ENCODE results near the gene TSPAN13. TPM values are rescaled to one million over a fixed set of nuclear protein-coding genes. Genes with fewer than 3 reads are reported as not detected.

Gene TSPAN13
- total RNA-seq, 1 donor from 2014 or later: 36.7 TPM

GRCh38 chr7:16724344-16724743 is 29.2 kb upstream of the TSPAN13 start:
- DNase-seq (ENCODE audit: low read depth, low spot score): no peak
- TF ChIP-seq, protein P1, sequence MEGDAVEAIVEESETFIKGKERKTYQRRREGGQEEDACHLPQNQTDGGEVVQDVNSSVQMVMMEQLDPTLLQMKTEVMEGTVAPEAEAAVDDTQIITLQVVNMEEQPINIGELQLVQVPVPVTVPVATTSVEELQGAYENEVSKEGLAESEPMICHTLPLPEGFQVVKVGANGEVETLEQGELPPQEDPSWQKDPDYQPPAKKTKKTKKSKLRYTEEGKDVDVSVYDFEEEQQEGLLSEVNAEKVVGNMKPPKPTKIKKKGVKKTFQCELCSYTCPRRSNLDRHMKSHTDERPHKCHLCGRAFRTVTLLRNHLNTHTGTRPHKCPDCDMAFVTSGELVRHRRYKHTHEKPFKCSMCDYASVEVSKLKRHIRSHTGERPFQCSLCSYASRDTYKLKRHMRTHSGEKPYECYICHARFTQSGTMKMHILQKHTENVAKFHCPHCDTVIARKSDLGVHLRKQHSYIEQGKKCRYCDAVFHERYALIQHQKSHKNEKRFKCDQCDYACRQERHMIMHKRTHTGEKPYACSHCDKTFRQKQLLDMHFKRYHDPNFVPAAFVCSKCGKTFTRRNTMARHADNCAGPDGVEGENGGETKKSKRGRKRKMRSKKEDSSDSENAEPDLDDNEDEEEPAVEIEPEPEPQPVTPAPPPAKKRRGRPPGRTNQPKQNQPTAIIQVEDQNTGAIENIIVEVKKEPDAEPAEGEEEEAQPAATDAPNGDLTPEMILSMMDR (conservative IDR thresholded peaks at IDR 0.05): no peak
- no peak overlapping the region for H3K27ac Mint-ChIP-seq (ENCODE audit: unreplicated experiment)
- H3K9me3 Mint-ChIP-seq: no peaks in the 10 kb centered on the region
- no peaks in the 10 kb centered on the region for H3K27me3 Mint-ChIP-seq (ENCODE audit: low read depth)
- H3K4me3 Mint-ChIP-seq: no peak overlapping the region
- no peaks in the 10 kb centered on the region for H3K36me3 Mint-ChIP-seq (ENCODE audit: low read depth)
- peaks cover 7% of the 10 kb centered on the region for H3K4me1 Mint-ChIP-seq

GRCh38 chr7:16726189-16726588 is 27.4 kb upstream of the TSPAN13 start:
- TF ChIP-seq, protein P1 (conservative IDR thresholded peaks at IDR 0.05): no peak
- Mint-ChIP-seq H3K36me3 (ENCODE audit: low read depth) (no peaks in the 10 kb centered on the region), H3K4me1 (peaks cover 7% of the 10 kb centered on the region), H3K27ac (ENCODE audit: unreplicated experiment) (no peak overlapping the region), H3K27me3 (ENCODE audit: low read depth) (no peaks in the 10 kb centered on the region), H3K9me3 (no peaks in the 10 kb centered on the region), H3K4me3 (no peak overlapping the region)
- no peak for DNase-seq (ENCODE audit: low read depth, low spot score)

GRCh38 chr7:16727736-16728135 is 25.8 kb upstream of the TSPAN13 start:
- TF ChIP-seq, protein P1 (conservative IDR thresholded peaks at IDR 0.05): no peak
- Mint-ChIP-seq H3K36me3 (ENCODE audit: low read depth) (no peaks in the 10 kb centered on the region), H3K9me3 (no peaks in the 10 kb centered on the region), H3K4me3 (no peak overlapping the region), H3K4me1 (peaks cover 6% of the 10 kb centered on the region), H3K27ac (ENCODE audit: unreplicated experiment) (no peak overlapping the region), H3K27me3 (ENCODE audit: low read depth) (no peaks in the 10 kb centered on the region)
- DNase-seq (ENCODE audit: low read depth, low spot score): no peak

GRCh38 chr7:16728811-16729210 is 24.7 kb upstream of the TSPAN13 start:
- Mint-ChIP-seq H3K36me3 (ENCODE audit: low read depth) (no peaks in the 10 kb centered on the region), H3K27me3 (ENCODE audit: low read depth) (no peaks in the 10 kb centered on the region), H3K4me1 (peaks cover under 1% of the 10 kb centered on the region), H3K4me3 (no peak overlapping the region), H3K9me3 (no peaks in the 10 kb centered on the region), H3K27ac (ENCODE audit: unreplicated experiment) (peak overlapping the region; percentile 86)
- DNase-seq (ENCODE audit: low read depth, low spot score): no peak
- TF ChIP-seq, protein P1 (conservative IDR thresholded peaks at IDR 0.05): no peak

DNA sequence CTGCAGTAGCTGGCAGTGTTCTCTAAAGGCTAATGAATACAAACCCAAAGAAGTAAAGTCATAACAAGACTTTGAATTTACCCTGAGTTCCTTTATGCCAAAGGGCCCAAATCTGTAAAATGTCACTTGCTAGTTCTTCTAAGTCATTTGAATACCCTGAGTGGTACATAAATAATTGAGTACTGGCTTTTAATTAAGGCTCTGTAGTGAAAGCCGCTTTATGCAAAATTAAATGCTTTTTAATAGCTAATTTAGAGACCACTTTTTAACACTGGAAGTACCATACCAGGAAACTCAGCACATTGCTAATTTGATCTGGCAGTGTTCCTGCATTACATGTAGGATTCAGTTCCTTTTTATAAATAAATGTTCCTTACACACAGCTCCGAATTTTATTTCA is 24.0 kb upstream of the TSPAN13 start:
- H3K4me3 Mint-ChIP-seq: no peak overlapping the region
- DNase-seq (ENCODE audit: low read depth, low spot score): no peak
- H3K36me3 Mint-ChIP-seq (ENCODE audit: low read depth): no peaks in the 10 kb centered on the region
- no peaks in the 10 kb centered on the region for H3K27me3 Mint-ChIP-seq (ENCODE audit: low read depth)
- H3K27ac Mint-ChIP-seq (ENCODE audit: unreplicated experiment): no peak overlapping the region
- no peaks in the 10 kb centered on the region for H3K9me3 Mint-ChIP-seq
- H3K4me1 Mint-ChIP-seq: peaks cover 7% of the 10 kb centered on the region
- TF ChIP-seq, protein P1 (conservative IDR thresholded peaks at IDR 0.05): no peak

GRCh38 chr7:16730937-16731336 is 22.6 kb upstream of the TSPAN13 start:
- Mint-ChIP-seq H3K4me3 (no peak overlapping the region), H3K27me3 (ENCODE audit: low read depth) (no peaks in the 10 kb centered on the region), H3K27ac (ENCODE audit: unreplicated experiment) (no peak overlapping the region), H3K9me3 (no peaks in the 10 kb centered on the region), H3K36me3 (ENCODE audit: low read depth) (no peaks in the 10 kb centered on the region), H3K4me1 (peaks cover 18% of the 10 kb centered on the region)
- DNase-seq (ENCODE audit: low read depth, low spot score): no peak
- TF ChIP-seq, protein P1 (conservative IDR thresholded peaks at IDR 0.05): no peak
